Immature natural killer cell (primary cell): ENCODE results near the gene NOP14. TPM values are rescaled to one million over a fixed set of nuclear protein-coding genes. Genes with fewer than 3 reads are reported as not detected.
A peak's percentile ranks its signal among the peaks of the same experiment; 100 is the strongest.
"Not testable (repeated sequence)": the region's sequence is repeated elsewhere in the genome, so short reads cannot be mapped to it uniquely, and the experiment has no call there.

Experiments
- DNase-seq, 3 donors: peaks; one replicate each; pipeline ENCODE4 v3.0.0; 2022; ENCODE audit warnings: mixed read lengths in 1 of 3
- H3K27ac Mint-ChIP-seq, 6 donors: one replicate each; pipeline ENCODE4 v1.8.0; 2020; ENCODE audit warnings: mixed read lengths in 6 of 6, mild to moderate bottlenecking in 5 of 6, inconsistent platforms in 4 of 6, moderate library complexity in 3 of 6
- H3K27me3 Mint-ChIP-seq, 3 donors: one replicate each; pipeline ENCODE4 v1.8.0; 2020 to 2021; ENCODE audit warnings: low read depth in 3 of 3, mild to moderate bottlenecking in 3 of 3, mixed read lengths in 3 of 3, moderate library complexity in 3 of 3, inconsistent platforms in 1 of 3
- H3K36me3 Mint-ChIP-seq, 3 donors: one replicate each; pipeline ENCODE4 v1.8.0; 2020; ENCODE audit warnings: mixed read lengths in 3 of 3, inconsistent platforms in 2 of 3, mild to moderate bottlenecking in 2 of 3
- H3K4me1 Mint-ChIP-seq, 2 donors: one replicate each; pipeline ENCODE4 v1.8.0; 2020; ENCODE audit warnings: inconsistent platforms in 2 of 2, mild to moderate bottlenecking in 2 of 2, mixed read lengths in 2 of 2, moderate library complexity in 1 of 2
- H3K4me3 Mint-ChIP-seq, 5 donors: one replicate each; pipeline ENCODE4 v1.8.0; 2020; ENCODE audit warnings: mild to moderate bottlenecking in 5 of 5, mixed read lengths in 5 of 5, inconsistent platforms in 3 of 5, moderate library complexity in 3 of 5
- H3K9me3 Mint-ChIP-seq, 6 donors: one replicate each; pipeline ENCODE4 v1.8.0; 2020; ENCODE audit warnings: mild to moderate bottlenecking in 6 of 6, mixed read lengths in 6 of 6, inconsistent platforms in 4 of 6, moderate library complexity in 3 of 6
- polyA plus RNA-seq, 3 donors: library from polyadenylated mRNA; unstranded; fragments of 300-500 nt; fragmentation: Illumina TruSeq; gene quantifications; one replicate each; pipeline ENCODE4 v1.2.3, GENCODE V29; 2021

The NOP14 gene
- polyA plus RNA-seq, 3 donors from 2014 or later: 1.3 to 19.2 (median 5.0) TPM

GRCh38 chr4:2977211-2978088 lies 14.2 kb upstream of the NOP14 start:
- H3K36me3 Mint-ChIP-seq: peaks cover 0 to 5% (median 0%) of the 10 kb centered on the region in 3 donors
- DNase-seq: no peak
- no peak overlapping the region for H3K4me3 Mint-ChIP-seq
- H3K27ac Mint-ChIP-seq: no peak overlapping the region
- H3K9me3 Mint-ChIP-seq: no peaks in the 10 kb centered on the region
- H3K27me3 Mint-ChIP-seq: peaks cover 0 to 2% (median 0%) of the 10 kb centered on the region in 3 donors
- H3K4me1 Mint-ChIP-seq: no peaks in the 10 kb centered on the region

GRCh38 chr4:2971275-2971674 lies 8.1 kb upstream of the NOP14 start:
- Mint-ChIP-seq H3K27me3 (peaks cover 0 to 2% (median 0%) of the 10 kb centered on the region in 3 donors), H3K27ac (no peak overlapping the region), H3K4me3 (no peak overlapping the region), H3K9me3 (no peaks in the 10 kb centered on the region), H3K36me3 (peaks cover 0 to 5% (median 0%) of the 10 kb centered on the region in 3 donors), H3K4me1 (no peaks in the 10 kb centered on the region)
- no peak for DNase-seq

- peaks cover 6 to 8% of the 10 kb centered on the region in 2 donors for H3K4me1 Mint-ChIP-seq
- no peak for DNase-seq
- H3K27ac Mint-ChIP-seq: no peak overlapping the region
- H3K36me3 Mint-ChIP-seq: peaks cover 0 to 3% (median 0%) of the 10 kb centered on the region in 3 donors
- no peak overlapping the region for H3K4me3 Mint-ChIP-seq
- no peaks in the 10 kb centered on the region for H3K9me3 Mint-ChIP-seq
- H3K27me3 Mint-ChIP-seq: peaks cover 0 to 3% (median 0%) of the 10 kb centered on the region in 3 donors
Observed at GRCh38 chr4:2968381-2968780, 5.2 kb upstream of the NOP14 start.

- H3K9me3 Mint-ChIP-seq: no peaks in the 10 kb centered on the region
- H3K4me1 Mint-ChIP-seq: peaks cover 25 to 28% of the 10 kb centered on the region in 2 donors
- peak overlapping the region; percentile 54 to 94 (median 88) for H3K4me3 Mint-ChIP-seq
- peak overlapping the region in 1 of 6 donors; percentile 20 for H3K27ac Mint-ChIP-seq
- peaks cover 2 to 20% (median 4%) of the 10 kb centered on the region in 3 donors for H3K27me3 Mint-ChIP-seq
- H3K36me3 Mint-ChIP-seq: no peaks in the 10 kb centered on the region
- no peak for DNase-seq
Observed at GRCh38 chr4:2965262-2965661, 2.1 kb upstream of the NOP14 start.

- Mint-ChIP-seq H3K4me3 (peak overlapping the region; percentile 77 to 94 (median 88)), H3K4me1 (peaks cover 25 to 31% of the 10 kb centered on the region in 2 donors), H3K27me3 (peaks cover 2 to 23% (median 4%) of the 10 kb centered on the region in 3 donors), H3K9me3 (no peaks in the 10 kb centered on the region), H3K36me3 (no peaks in the 10 kb centered on the region), H3K27ac (peak overlapping the region in 3 of 6 donors; percentile 80 to 90 (median 89))
- no peak for DNase-seq
Observed at GRCh38 chr4:2964706-2965258, 1.6 kb upstream of the NOP14 start.

GRCh38 chr4:2963966-2964471 lies 813 bp upstream of the NOP14 start:
- no peak for DNase-seq
- Mint-ChIP-seq H3K36me3 (no peaks in the 10 kb centered on the region), H3K4me1 (peaks cover 28 to 39% of the 10 kb centered on the region in 2 donors), H3K27me3 (peaks cover 4 to 31% (median 5%) of the 10 kb centered on the region in 3 donors), H3K4me3 (peak overlapping the region; percentile 77 to 94 (median 88)), H3K27ac (peak overlapping the region in 5 of 6 donors; percentile 43 to 90 (median 80)), H3K9me3 (no peaks in the 10 kb centered on the region)

- Mint-ChIP-seq H3K27ac (peak overlapping the region; percentile 86 to 95 (median 92)), H3K36me3 (peaks cover 2 to 8% (median 4%) of the 10 kb centered on the region in 3 donors), H3K4me3 (peak overlapping the region; percentile 77 to 90 (median 88)), H3K27me3 (peaks cover 4 to 34% (median 5%) of the 10 kb centered on the region in 3 donors), H3K4me1 (peaks cover 28 to 49% of the 10 kb centered on the region in 2 donors), H3K9me3 (no peaks in the 10 kb centered on the region)
- no peak for DNase-seq
Observed at GRCh38 chr4:2962614-2963174, 512 bp downstream of the NOP14 start.

- peak in 2 of 3 donors; percentile 21 to 35 for DNase-seq
- Mint-ChIP-seq H3K27ac (peak overlapping the region; percentile 86 to 95 (median 92)), H3K9me3 (no peaks in the 10 kb centered on the region), H3K4me3 (peak overlapping the region; percentile 77 to 90 (median 88)), H3K27me3 (peaks cover 4 to 34% (median 5%) of the 10 kb centered on the region in 3 donors), H3K4me1 (peaks cover 29 to 53% of the 10 kb centered on the region in 2 donors), H3K36me3 (peaks cover 7 to 12% (median 7%) of the 10 kb centered on the region in 3 donors)
Observed at GRCh38 chr4:2961811-2962441, 1.3 kb downstream of the NOP14 start.

- Mint-ChIP-seq H3K27me3 (peaks cover 4 to 34% (median 5%) of the 10 kb centered on the region in 3 donors), H3K4me3 (peak overlapping the region; percentile 77 to 90 (median 88)), H3K36me3 (peaks cover 9 to 15% (median 10%) of the 10 kb centered on the region in 3 donors), H3K27ac (peak overlapping the region; percentile 86 to 95 (median 92)), H3K4me1 (peaks cover 29 to 53% of the 10 kb centered on the region in 2 donors), H3K9me3 (no peaks in the 10 kb centered on the region)
- DNase-seq: no peak
Observed at GRCh38 chr4:2961421-2961810, 1.8 kb downstream of the NOP14 start.

GRCh38 chr4:2960450-2960849 lies 2.8 kb downstream of the NOP14 start:
- H3K9me3 Mint-ChIP-seq, DNase-seq: not testable (repeated sequence)
- H3K4me1 Mint-ChIP-seq: peaks cover 29 to 53% of the 10 kb centered on the region in 2 donors
- H3K36me3 Mint-ChIP-seq: peaks cover 10 to 19% (median 11%) of the 10 kb centered on the region in 3 donors
- H3K27ac Mint-ChIP-seq: peak overlapping the region in 3 of 6 donors; percentile 41 to 82 (median 68)
- H3K4me3 Mint-ChIP-seq: peak overlapping the region in 1 of 5 donors; percentile 41
- H3K27me3 Mint-ChIP-seq: peaks cover 4 to 34% (median 5%) of the 10 kb centered on the region in 3 donors

GRCh38 chr4:2958446-2958845 lies 4.8 kb downstream of the NOP14 start:
- H3K4me3 Mint-ChIP-seq: no peak overlapping the region
- H3K4me1 Mint-ChIP-seq: peaks cover 24 to 54% of the 10 kb centered on the region in 2 donors
- peaks cover 13 to 32% (median 14%) of the 10 kb centered on the region in 3 donors for H3K36me3 Mint-ChIP-seq
- H3K27ac Mint-ChIP-seq: peak overlapping the region in 2 of 6 donors; percentile 7 to 62
- DNase-seq: no peak
- H3K27me3 Mint-ChIP-seq: peaks cover 4 to 32% (median 5%) of the 10 kb centered on the region in 3 donors
- H3K9me3 Mint-ChIP-seq: no peaks in the 10 kb centered on the region

- H3K36me3 Mint-ChIP-seq: peaks cover 22 to 55% (median 27%) of the 10 kb centered on the region in 3 donors
Observed at GRCh38 chr4:2955186-2956044, 7.8 kb downstream of the NOP14 start.

More at GRCh38 chr4:2955186-2956044, 7.8 kb downstream of the NOP14 start:
- H3K9me3 Mint-ChIP-seq, DNase-seq, H3K4me3 Mint-ChIP-seq: not testable (repeated sequence)
- Mint-ChIP-seq H3K27ac (peak overlapping the region in 3 of 6 donors; percentile 24 to 64 (median 46)), H3K27me3 (peaks cover 2 to 16% (median 5%) of the 10 kb centered on the region in 3 donors), H3K4me1 (peaks cover 6 to 36% of the 10 kb centered on the region in 2 donors)
